NOMO-1 treated with DMSO at 0.1 percent for 48 hours (cell line): ENCODE results near the gene PLPPR2.
A peak's percentile ranks its signal among the peaks of the same experiment; 100 is the strongest.
"Not testable (repeated sequence)": the region's sequence is repeated elsewhere in the genome, so short reads cannot be mapped to it uniquely, and the experiment has no call there.

ENCODE experiments used
- DNase-seq: peaks from one replicate; lab custom pipeline; 2025; ENCODE audit not compliant: unreplicated experiment; lab: John Stamatoyannopoulos, UW

The PLPPR2 gene

GRCh38 chr19:11339254-11340098 lies 15.8 kb upstream of the PLPPR2 start, which contains the start of gene RAB3D:
Gene RAB3D, minus strand, starts transcription at chr19:11339657. Its CDS starts 2,258 bp downstream, at chr19:11337399.
- DNase-seq: peak; percentile 89

- DNase-seq: not testable (repeated sequence)
Observed at GRCh38 chr19:11340099-11340467, 15.1 kb upstream of the PLPPR2 start.

GRCh38 chr19:11342429-11342828 lies 12.8 kb upstream of the PLPPR2 start:
- DNase-seq: no peak

- no peak for DNase-seq
Observed at GRCh38 chr19:11345122-11345803, 10.0 kb upstream of the PLPPR2 start.

- peak; percentile 98 for DNase-seq
Observed at GRCh38 chr19:11346104-11346940, 8.9 kb upstream of the PLPPR2 start, which contains the start of the genes CCDC159 and TMEM205. Gene CCDC159, plus strand, starts transcription at chr19:11346519. Its CDS starts 88 bp downstream, at chr19:11346607. Gene TMEM205, minus strand, starts transcription at chr19:11346268. Its CDS starts 649 bp downstream, at chr19:11345619.

GRCh38 chr19:11347546-11348039 lies 7.6 kb upstream of the PLPPR2 start:
- DNase-seq: no peak

GRCh38 chr19:11349171-11349570 lies 6.1 kb upstream of the PLPPR2 start:
- no peak for DNase-seq

GRCh38 chr19:11354102-11354501 lies 1.1 kb upstream of the PLPPR2 start:
- not testable (repeated sequence) for DNase-seq

GRCh38 chr19:11356074-11356397 lies 804 bp downstream of the PLPPR2 start:
- no peak for DNase-seq

- no peak for DNase-seq
Observed at GRCh38 chr19:11356676-11357550, 1.7 kb downstream of the PLPPR2 start.

- DNase-seq: no peak
Observed at GRCh38 chr19:11359421-11359820, 4.2 kb downstream of the PLPPR2 start.

GRCh38 chr19:11361037-11361770 lies 6.0 kb downstream of the PLPPR2 start:
- DNase-seq: no peak

- DNase-seq: no peak
Observed at GRCh38 chr19:11361771-11362731, 6.8 kb downstream of the PLPPR2 start.

- DNase-seq: no peak
Observed at GRCh38 chr19:11363881-11364280, 8.6 kb downstream of the PLPPR2 start.

GRCh38 chr19:11364296-11364904 lies 9.2 kb downstream of the PLPPR2 start:
- DNase-seq: no peak

GRCh38 chr19:11364935-11365334 lies 9.7 kb downstream of the PLPPR2 start:
- DNase-seq: no peak

- no peak for DNase-seq
Observed at GRCh38 chr19:11365557-11366117, 10.4 kb downstream of the PLPPR2 start.

GRCh38 chr19:11367528-11367927 lies 12.3 kb downstream of the PLPPR2 start:
- no peak for DNase-seq
